Activated CD8-positive, alpha-beta memory T cell treated with anti-CD3 and anti-CD28 coated beads, Interleukin-2, amount 50 U/mL, for 1 hour (primary cell): Measurements from ENCODE around the gene SNRPD2.
"Not testable (repeated sequence)": the region's sequence is repeated elsewhere in the genome, so short reads cannot be mapped to it uniquely, and the experiment has no call there.

Experiments used
- DNase-seq: peaks from one replicate; pipeline ENCODE4 v3.0.0-alpha.2; 2020; ENCODE audit errors: extremely low read depth

Gene SNRPD2

DNA sequence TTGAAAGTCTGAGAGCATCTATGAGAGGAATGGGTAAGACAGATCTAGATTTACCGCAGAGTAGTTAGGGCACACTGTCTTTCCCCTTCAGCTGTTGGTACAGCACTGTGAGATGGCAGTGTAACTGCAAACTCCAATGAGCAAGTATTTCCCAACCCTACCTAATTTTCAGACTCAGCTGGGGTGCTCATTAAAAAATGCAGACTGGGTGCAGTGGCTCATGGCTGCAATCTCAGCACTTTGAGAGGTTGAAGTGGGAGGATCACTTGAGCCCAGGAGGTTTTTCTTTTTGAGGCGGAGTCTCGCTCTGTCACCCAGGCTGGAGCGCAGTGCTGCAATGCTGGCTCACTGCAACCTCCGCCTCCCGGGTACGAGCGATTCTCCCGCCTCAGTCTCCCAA lies 13.4 kb upstream of the SNRPD2 start:
- DNase-seq, result no peak

DNA sequence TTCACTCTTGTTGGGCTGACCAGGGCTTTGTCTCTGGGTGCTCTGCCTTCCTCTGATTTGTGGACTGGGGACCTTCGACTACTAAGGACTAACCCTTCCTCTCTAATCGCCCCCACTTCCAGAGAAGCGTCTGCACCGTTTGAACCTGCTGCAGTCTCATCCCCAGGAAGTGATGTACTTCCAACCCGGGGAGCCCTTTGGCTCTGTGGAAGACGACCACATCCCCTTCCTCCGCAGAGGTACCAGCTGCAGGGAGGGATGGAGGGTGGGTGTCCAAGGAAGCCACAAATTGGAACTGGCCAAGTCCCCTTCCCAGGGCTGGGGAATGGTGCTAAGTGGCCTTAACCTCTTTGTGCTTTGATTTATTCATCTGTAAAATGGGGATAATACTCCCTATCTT lies 9.9 kb upstream of the SNRPD2 start:
- DNase-seq, result no peak

GRCh38 chr19:45693106-45693788 lies 1.5 kb upstream of the SNRPD2 start:
- no peak for DNase-seq

DNA sequence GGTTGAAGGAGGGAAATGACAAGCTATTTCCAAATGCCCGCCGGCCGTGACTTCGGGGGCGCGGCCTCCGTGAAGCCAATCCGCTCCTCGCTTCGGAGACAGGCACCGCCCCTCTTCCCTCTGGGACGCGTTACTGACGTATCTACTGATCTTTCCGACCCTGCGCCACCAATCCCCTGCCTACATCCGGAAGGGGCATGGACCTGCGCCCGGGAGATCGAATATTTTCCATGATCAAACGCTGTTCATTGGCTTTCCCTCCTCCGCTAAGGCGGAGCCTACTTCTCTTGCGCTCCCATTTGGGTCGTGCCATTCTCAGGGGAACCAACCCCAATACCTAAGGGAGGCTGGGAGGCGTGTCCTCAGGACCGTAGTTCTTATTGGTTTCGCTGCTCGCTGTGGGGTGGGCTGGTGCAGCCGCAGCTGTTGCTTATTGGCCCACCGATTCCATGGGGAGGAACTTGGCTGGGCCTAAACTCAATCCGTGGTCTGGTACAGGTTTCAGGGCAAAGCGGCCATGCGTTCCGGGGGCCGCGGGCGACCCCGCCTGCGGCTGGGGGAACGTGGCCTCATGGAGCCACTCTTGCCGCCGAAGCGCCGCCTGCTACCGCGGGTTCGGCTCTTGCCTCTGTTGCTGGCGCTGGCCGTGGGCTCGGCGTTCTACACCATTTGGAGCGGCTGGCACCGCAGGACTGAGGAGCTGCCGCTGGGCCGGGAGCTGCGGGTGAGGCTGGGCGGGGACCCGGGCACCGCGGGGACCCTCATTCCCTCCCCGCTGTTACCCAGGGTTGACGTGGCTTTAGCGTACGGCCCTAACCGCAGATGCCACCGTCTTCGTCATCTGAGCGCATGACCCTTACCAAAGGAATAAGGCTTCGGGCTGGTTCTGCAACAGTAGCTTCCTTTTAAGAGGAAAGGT lies 693 bp upstream of the SNRPD2 start, which contains the start of gene QPCTL:
QPCTL (plus strand) TSS at position 480 of the 919 bp plus-strand sequence; CDS start at position 518, 38 bp downstream.
- DNase-seq, result peak; percentile 99

DNA sequence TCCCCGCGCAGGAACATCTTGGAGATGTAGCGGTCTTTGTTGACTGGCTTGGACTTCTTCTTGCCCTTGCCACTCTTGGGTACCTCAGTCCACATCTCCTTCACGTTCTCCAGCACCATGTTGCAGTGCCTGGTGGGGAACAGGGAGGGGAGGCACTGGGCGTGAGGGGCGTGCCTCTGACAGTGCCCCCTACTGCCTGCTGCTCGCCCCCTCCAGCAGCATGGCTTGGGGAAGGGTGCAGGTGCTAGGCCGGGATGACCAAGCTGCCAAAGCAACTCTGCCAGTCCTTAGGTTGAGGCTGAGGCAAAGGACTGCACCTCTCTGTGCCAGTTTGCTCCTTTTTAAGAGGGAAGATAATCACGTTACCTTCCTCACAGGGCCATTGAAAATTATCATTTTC lies 4.2 kb downstream of the SNRPD2 start:
- DNase-seq, result no peak

DNA sequence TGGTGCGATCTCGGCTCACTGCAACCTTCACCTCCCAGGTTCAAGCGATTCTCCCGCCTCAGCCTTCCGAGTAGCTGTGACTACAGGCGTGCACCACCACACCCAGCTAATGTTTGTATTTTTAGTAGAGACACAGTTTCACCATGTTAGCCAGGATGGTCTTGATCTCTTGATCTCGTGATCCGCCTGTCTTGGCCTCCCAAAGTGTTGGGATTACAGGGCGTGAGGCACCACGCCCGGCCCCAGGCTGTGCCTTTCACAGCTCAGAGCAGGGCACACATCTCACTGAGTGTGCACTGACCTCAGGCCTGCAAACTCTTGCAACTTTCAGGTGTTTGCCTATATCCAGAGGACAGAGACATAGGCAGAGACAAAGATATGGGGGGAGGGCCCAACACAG lies 6.7 kb downstream of the SNRPD2 start:
- not testable (repeated sequence) for DNase-seq

DNA sequence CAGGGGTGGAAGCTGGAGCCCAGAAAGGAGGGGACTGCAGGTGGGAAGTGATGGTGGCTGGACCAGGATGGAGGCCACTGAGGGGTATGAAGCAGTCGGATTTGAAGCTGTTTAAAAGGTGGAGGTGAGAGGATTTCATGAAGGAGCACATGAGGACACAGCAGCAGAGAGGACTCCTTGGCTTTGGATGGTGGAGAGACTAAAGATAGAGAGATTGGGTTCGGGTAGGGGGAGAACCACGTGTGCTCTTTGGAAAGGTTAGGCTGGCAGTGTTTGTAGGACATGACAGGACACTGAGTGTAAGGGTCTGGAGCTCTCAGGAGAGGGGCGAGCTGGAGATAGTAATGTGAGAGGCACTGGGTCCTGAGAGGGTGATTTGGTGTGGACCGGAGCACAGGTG lies 8.8 kb downstream of the SNRPD2 start:
- no peak for DNase-seq

GRCh38 chr19:45682117-45682516 lies 9.6 kb downstream of the SNRPD2 start:
- DNase-seq, result no peak

- DNase-seq, result no peak
Measured at GRCh38 chr19:45681391-45682015, 10.2 kb downstream of the SNRPD2 start.

DNA sequence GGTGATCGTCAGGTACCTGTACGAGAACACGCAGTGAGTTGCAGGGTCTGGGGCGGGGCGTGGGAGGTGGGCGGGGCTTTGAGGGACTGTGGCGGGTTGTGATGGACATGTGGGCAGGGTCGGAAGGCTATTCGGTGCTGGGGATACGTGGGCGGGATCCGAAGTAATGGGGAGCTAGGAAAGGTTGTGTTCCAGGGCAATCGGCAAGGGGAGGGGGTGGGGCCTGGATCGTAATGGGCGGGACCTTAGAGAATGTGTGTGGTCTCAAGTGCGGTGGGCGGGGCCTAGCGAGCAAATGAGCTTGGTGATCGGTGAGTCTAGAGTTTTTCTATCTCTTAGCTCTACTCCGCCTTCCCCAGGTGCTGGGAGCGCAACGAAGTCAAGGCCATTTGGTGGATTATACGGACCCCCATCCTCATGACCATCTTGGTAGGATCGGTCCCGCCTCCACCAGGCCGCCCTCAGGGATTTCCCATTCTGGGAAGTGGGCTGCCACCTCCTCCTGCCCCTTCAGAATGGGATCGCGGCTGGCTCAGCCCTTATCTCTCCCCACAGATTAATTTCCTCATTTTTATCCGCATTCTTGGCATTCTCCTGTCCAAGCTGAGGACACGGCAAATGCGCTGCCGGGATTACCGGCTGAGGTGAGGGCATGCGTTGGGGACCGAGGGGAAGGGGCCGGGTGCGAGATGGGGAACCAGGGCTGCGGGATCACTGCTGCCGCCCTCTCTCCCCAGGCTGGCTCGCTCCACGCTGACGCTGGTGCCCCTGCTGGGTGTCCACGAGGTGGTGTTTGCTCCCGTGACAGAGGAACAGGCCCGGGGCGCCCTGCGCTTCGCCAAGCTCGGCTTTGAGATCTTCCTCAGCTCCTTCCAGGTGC lies 14.2 kb downstream of the SNRPD2 start:
- DNase-seq, result peak; percentile 68

DNA sequence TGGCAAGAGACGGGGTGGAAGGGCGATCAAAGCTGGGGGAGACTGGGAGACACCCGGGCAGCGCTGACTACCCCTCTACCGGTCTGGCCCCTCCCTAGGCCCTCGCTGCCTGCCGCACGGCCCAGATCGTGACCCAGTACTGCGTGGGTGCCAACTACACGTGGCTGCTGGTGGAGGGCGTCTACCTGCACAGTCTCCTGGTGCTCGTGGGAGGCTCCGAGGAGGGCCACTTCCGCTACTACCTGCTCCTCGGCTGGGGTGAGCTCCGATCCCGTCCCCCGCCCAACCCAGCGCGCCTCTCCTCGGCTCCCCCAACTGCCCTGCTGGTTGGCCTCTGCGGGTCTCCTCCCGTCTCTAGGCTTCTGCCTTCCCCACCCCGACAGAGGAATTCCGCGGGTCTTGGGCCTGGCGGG lies 14.9 kb downstream of the SNRPD2 start:
- no peak for DNase-seq

DNA sequence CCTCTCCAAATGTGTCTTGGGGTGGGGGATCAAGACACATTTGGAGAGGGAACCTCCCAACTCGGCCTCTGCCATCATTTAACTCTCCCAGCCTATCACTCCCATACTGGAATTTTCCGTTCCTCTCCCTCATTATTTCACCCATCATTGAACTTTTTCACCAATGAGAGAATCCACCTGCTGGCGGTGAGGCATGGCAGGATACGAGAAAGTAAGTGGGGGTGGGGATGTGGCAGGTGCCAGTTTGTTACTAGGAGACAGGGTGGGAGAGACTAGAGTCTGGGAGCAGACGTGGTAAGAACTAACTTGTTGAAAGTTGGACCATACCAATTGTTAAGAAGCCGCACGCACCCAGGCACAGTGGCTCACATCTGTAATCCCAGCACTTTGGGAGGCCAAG lies 16.8 kb downstream of the SNRPD2 start:
- DNase-seq, result no peak

- DNase-seq, result no peak
Measured at GRCh38 chr19:45670670-45671453, 20.9 kb downstream of the SNRPD2 start.

GRCh38 chr19:45668342-45668871 lies 23.3 kb downstream of the SNRPD2 start:
- DNase-seq, result no peak

DNA sequence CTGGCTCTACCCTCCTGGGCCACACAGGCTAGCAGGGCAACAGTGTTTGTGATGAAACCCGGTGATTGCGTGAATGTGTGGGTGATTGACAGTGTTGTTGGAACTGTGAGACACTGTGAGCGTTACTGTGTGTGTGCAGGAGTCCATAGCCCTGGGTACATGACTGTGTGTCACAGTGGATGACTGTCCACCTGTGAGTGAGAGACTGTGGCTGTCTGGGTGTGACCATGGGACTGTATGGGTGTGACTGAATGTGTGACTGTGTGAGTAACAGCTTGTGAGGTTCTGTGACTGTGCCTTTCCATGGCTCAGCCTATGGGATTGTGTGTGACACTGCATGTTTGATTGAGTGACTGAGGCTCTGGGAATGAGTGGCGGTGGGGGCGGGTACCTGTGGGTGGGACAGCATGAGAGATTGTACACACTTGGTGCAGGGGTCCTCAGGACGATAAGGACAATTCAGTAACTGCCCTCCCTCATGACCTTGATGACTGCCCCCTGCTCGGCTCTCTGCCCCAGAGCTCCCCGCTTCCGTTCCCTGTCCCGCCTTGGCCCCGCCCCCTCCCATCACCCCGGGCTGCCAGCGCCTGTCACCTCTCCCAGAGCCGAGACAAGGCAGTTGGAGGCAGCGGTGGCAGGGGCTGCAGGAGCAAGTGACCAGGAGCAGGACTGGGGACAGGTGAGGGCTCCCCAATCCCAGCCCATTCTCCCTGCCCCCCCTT lies 24.0 kb downstream of the SNRPD2 start, which contains the start of gene GIPR:
GIPR (plus strand) TSS at position 602 of the 722 bp plus-strand sequence. CDS start 1,300 bp downstream, outside the sequence.
- no peak for DNase-seq

- DNase-seq, result no peak
Measured at GRCh38 chr19:45664575-45664974, 27.2 kb downstream of the SNRPD2 start.

- no peak for DNase-seq
Measured at GRCh38 chr19:45663800-45664199, 28.0 kb downstream of the SNRPD2 start.

- no peak for DNase-seq
Measured at GRCh38 chr19:45660636-45661035, 31.1 kb downstream of the SNRPD2 start.

DNA sequence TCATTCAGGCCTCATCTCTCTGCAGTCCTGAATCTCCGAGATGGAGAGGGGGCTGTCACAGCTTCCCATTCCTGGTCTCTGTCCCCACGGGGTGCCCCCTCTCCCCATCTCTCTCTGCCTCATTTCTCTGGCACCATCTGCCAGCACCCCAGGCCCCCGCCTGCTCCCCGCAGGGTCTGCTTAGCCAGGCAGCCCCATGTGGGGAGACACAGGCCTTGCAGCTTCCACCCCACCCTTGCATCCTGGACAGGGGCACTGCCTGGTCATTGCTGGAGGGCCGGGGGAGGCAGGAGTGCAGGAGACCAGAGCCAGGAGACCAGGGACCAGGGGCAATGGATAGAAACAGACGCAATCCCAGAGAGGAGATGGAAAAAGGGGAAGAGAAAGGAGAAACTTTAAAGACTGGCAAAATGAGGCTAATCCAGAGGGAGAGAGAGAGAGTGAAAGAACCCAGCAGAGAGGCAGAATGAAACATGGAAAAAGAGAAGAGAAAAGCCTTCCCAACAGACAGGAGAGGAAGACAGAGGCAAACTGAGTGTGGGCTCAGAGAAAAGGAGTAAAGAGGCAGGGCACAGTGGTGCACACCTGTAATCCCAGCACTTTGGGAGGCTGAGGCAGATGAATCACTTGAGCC lies 32.5 kb downstream of the SNRPD2 start:
- no peak for DNase-seq
